Measurements from ENCODE around the gene CD244. TPM values are rescaled to one million over a fixed set of nuclear protein-coding genes. Genes with fewer than 3 reads are reported as not detected.
"Not testable (repeated sequence)": the region's sequence is repeated elsewhere in the genome, so short reads cannot be mapped to it uniquely, and the experiment has no call there.

Gene CD244
- total RNA-seq, 4 donors from 2014 or later: 0.25 to 0.63 (median 0.34) TPM; not detected in 1

- 100% methylated on average over 1 of the region's 1 CpG for WGBS, 2 donors
- intact Hi-C loops (cut with DNase I; ENCODE audit: low total_unique reads): no loop called here
- H3K4me3 ChIP-seq (ENCODE audit: low read depth, poor library complexity, severe bottlenecking): no peak overlapping the region
- no peak for DNase-seq (ENCODE audit: low spot score in 2 of 2)
- TF ChIP-seq CTCF (IDR thresholded peaks at IDR 0.05) (no peak), POLR2A (IDR thresholded peaks at IDR 0.05) (no peak)
Measured at GRCh38 chr1:160882582-160882981, 19.9 kb upstream of the CD244 start.

DNA sequence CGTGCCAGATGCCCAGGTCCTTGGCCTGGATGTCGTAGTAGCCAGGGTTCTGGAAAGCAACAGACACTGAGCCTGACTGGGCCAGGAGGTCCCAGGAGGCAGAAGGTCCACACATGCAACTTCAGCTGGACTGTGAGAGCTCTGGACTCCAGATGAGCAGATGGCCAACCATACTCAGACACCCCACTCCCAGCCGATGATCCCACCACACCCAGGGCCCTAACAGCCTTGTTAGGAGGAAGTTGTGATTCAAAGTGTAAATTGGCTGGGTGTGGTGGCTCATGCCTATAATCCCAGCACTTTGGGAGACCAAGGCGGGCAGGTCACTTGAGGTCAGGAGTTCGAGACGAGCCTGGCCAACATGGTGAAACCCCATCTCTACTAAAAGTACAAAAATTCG lies 18.6 kb upstream of the CD244 start:
- not testable (repeated sequence) for H3K4me3 ChIP-seq (ENCODE audit: low read depth, poor library complexity, severe bottlenecking)

GRCh38 chr1:160880216-160880615 lies 17.5 kb upstream of the CD244 start:
- intact Hi-C loops (cut with DNase I; ENCODE audit: low total_unique reads): no loop called here
- DNase-seq (ENCODE audit: low spot score in 2 of 2): no peak
- H3K4me3 ChIP-seq (ENCODE audit: low read depth, poor library complexity, severe bottlenecking): no peak overlapping the region
- 89 to 93% methylated on average over 3 of the region's 3 CpGs for WGBS, 2 donors
- TF ChIP-seq CTCF (IDR thresholded peaks at IDR 0.05) (no peak), POLR2A (IDR thresholded peaks at IDR 0.05) (no peak)

More for the DNA sequence above, 18.6 kb upstream of the CD244 start:
- DNase-seq (ENCODE audit: low spot score in 2 of 2); intact Hi-C loops (cut with DNase I; ENCODE audit: low total_unique reads): not testable (repeated sequence)
- 84 to 88% methylated on average over 7 of the region's 7 CpGs for WGBS, 2 donors

DNA sequence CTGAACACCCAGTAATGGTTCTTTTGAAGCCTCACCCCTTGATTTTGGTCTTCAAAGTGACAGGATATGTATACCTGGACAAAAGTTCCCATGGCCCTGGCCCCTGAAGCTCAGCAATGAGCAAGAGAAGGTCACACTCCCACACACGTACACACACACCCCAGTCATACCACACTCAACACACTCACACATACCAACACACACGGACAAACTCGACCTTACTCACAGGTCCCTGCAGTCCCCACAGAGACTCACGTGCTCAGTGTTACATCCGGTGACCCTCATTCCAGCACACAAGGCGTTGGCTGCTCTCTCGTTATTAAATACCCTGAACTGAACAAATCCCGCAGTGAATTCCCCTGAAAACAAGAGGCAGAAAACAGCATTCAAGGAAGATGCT lies 16.4 kb upstream of the CD244 start:
- no peak overlapping the region for H3K4me3 ChIP-seq (ENCODE audit: low read depth, poor library complexity, severe bottlenecking)
- 69 to 82% methylated on average over 8 of the region's 8 CpGs for WGBS, 2 donors
- no peak for TF ChIP-seq CTCF (IDR thresholded peaks at IDR 0.05)
- TF ChIP-seq POLR2A (IDR thresholded peaks at IDR 0.05): no peak
- intact Hi-C loops (cut with DNase I; ENCODE audit: low total_unique reads): no loop called here
- no peak for DNase-seq (ENCODE audit: low spot score in 2 of 2)

DNA sequence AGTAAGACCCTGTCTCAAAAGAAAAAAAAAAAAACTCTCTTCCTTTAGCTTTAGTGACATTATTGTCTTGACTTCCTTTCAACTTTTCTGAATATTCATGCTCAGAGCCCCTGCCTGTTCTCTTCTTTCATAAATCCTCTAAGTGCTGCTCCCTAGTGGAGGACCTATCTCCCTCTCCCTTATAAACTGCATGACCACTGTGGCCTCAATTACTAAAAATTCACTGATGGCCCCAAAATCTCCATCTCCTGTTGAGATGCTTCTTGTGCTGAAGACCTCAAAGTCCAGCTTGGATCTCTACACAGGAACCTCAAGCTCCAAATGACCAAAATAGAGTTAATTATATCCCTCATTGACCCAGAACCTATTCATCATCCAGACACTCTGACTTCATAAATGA lies 14.5 kb upstream of the CD244 start:
- DNase-seq (ENCODE audit: low spot score in 2 of 2): no peak
- intact Hi-C loops (cut with DNase I; ENCODE audit: low total_unique reads): no loop called here
- H3K4me3 ChIP-seq (ENCODE audit: low read depth, poor library complexity, severe bottlenecking): no peak overlapping the region
- no peak for TF ChIP-seq CTCF (IDR thresholded peaks at IDR 0.05)
- no peak for TF ChIP-seq POLR2A (IDR thresholded peaks at IDR 0.05)

GRCh38 chr1:160876311-160876710 lies 13.6 kb upstream of the CD244 start:
- intact Hi-C loops (cut with DNase I; ENCODE audit: low total_unique reads): no loop called here
- WGBS, 2 donors: 82 to 83% methylated on average over 5 of the region's 5 CpGs
- no peak overlapping the region for H3K4me3 ChIP-seq (ENCODE audit: low read depth, poor library complexity, severe bottlenecking)
- no peak for TF ChIP-seq POLR2A (IDR thresholded peaks at IDR 0.05)
- TF ChIP-seq CTCF (IDR thresholded peaks at IDR 0.05): no peak
- no peak for DNase-seq (ENCODE audit: low spot score in 2 of 2)

DNA sequence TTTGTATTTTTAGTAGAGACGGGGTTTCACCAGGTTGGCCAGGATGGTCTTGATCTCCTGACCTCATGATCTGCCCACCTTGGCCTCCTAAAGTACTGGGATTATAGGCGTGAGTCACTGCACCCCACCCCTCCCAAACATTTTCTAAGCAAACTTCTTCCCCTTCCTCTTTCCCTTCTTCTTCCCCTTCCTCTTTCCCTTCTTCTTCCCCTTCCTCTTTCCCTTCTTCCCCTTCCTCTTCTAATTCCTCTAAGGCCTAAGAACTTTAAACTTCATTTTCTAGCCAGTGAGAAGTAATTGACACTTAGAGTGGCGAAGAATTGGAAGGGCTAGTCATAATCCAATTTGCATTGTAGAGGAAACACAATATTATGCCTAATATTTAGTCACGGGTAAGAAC lies 12.9 kb upstream of the CD244 start:
- intact Hi-C loops (cut with DNase I; ENCODE audit: low total_unique reads): not testable (repeated sequence)

More for the DNA sequence above, 12.9 kb upstream of the CD244 start:
- not testable (repeated sequence) for DNase-seq (ENCODE audit: low spot score in 2 of 2); H3K4me3 ChIP-seq (ENCODE audit: low read depth, poor library complexity, severe bottlenecking)
- WGBS, 2 donors: 76 to 77% methylated on average over 4 of the region's 4 CpGs
